Neural cell (in vitro differentiated cells): ENCODE data around the gene BCL6. TPM values are rescaled to one million over a fixed set of nuclear protein-coding genes. Genes with fewer than 3 reads are reported as not detected.

ENCODE experiments used
- H2AFZ ChIP-seq: fragments of 200-600, 300-800 bp; sonication (generic), shearing (Covaris generic); 2 replicates; pipeline ENCODE4 v1.6.0; 2014; ENCODE audit warnings: low read depth, mild to moderate bottlenecking, antibody characterized with exemption, low read length, moderate library complexity
- H3F3A ChIP-seq: fragments of 200-600 bp; shearing (Covaris generic); 2 replicates; pipeline ENCODE4 v1.6.1; 2016; ENCODE audit warnings: mild to moderate bottlenecking, moderate library complexity, mixed read lengths, antibody characterized with exemption, low read length; ENCODE audit not compliant: insufficient read depth, poor library complexity, severe bottlenecking
- H3K27ac ChIP-seq: fragments of 200-600, 300-800 bp; sonication (generic), shearing (Covaris generic); 2 replicates; pipeline ENCODE4 v1.5.1; 2014; ENCODE audit warnings: mild to moderate bottlenecking, low read length, moderate library complexity
- H3K27me3 ChIP-seq: fragments of 300-800, 200-600 bp; sonication (generic), shearing (Covaris generic); 2 replicates; pipeline ENCODE4 v1.6.0; 2014; ENCODE audit warnings: mild to moderate bottlenecking, low read depth, low read length, moderate library complexity; ENCODE audit not compliant: insufficient read depth
- H3K36me3 ChIP-seq: fragments of 300-800, 200-600 bp; sonication (generic), shearing (Covaris generic); 2 replicates; pipeline ENCODE4 v1.5.1; 2014; ENCODE audit warnings: mild to moderate bottlenecking, antibody characterized with exemption, low read length, moderate library complexity; ENCODE audit not compliant: insufficient read depth
- H3K4me2 ChIP-seq: fragments of 300-800, 200-600 bp; sonication (generic), shearing (Covaris generic); 2 replicates; pipeline ENCODE4 v1.6.0; 2014; ENCODE audit warnings: mild to moderate bottlenecking, low read length
- H3K4me3 ChIP-seq: fragments of 300-800, 200-600 bp; sonication (generic), shearing (Covaris generic); 2 replicates; pipeline ENCODE4 v1.5.1; 2014; ENCODE audit warnings: mild to moderate bottlenecking, low read length, moderate library complexity
- H3K79me2 ChIP-seq: fragments of 200-600 bp; shearing (Covaris generic); replicated peaks from 2 replicates; pipeline ENCODE4 v1.6.0; 2014; ENCODE audit warnings: mild to moderate bottlenecking, low read length, moderate library complexity; ENCODE audit not compliant: insufficient read depth
- H3K9ac ChIP-seq: fragments of 300-800, 200-600 bp; sonication (generic), shearing (Covaris generic); 2 replicates; pipeline ENCODE4 v1.6.1; 2016; ENCODE audit warnings: mild to moderate bottlenecking, low read length, mixed read lengths
- H3K9me2 ChIP-seq: fragments of 200-600 bp; shearing (Covaris generic); 2 replicates; pipeline ENCODE4 v1.6.1; 2016; ENCODE audit warnings: mild to moderate bottlenecking, low read length, mixed read lengths; ENCODE audit not compliant: insufficient read depth
- H3K9me3 ChIP-seq: fragments of 200-600, 300-800 bp; sonication (generic), shearing (Covaris generic); 2 replicates; pipeline ENCODE4 v1.6.1; 2016; ENCODE audit warnings: mild to moderate bottlenecking, mixed run types, low read length, moderate library complexity, mixed read lengths
- H4K20me1 ChIP-seq: fragments of 200-600 bp; shearing (Covaris generic); 2 replicates; pipeline ENCODE4 v1.6.1; 2016; ENCODE audit warnings: mild to moderate bottlenecking, mixed run types; ENCODE audit not compliant: insufficient read depth
- CTCF ChIP-seq: fragments of 450-650 bp; IDR thresholded peaks from 2 replicates; pipeline ENCODE4 v1.5.1; 2014; ENCODE audit warnings: antibody characterized with exemption, mild to moderate bottlenecking, moderate library complexity; ENCODE audit not compliant: poor library complexity, severe bottlenecking
- EP300 ChIP-seq: fragments of 450-650 bp; conservative IDR thresholded peaks from 2 replicates; pipeline ENCODE4 v1.6.1; 2014; ENCODE audit warnings: antibody characterized with exemption, mild to moderate bottlenecking, moderate library complexity; ENCODE audit not compliant: poor library complexity, severe bottlenecking
- EZH2 ChIP-seq: fragments of 200-600, 300-800 bp; shearing (Covaris generic), sonication (generic); IDR thresholded peaks from 2 replicates; pipeline ENCODE4 v1.6.1; 2014; ENCODE audit warnings: antibody characterized with exemption, low read length, borderline replicate concordance, mild to moderate bottlenecking; ENCODE audit not compliant: insufficient read depth, poor library complexity, severe bottlenecking
- MXI1 ChIP-seq: fragments of 450-650 bp; conservative IDR thresholded peaks from 2 replicates; pipeline ENCODE4 v1.6.1; 2014; ENCODE audit warnings: antibody characterized with exemption, mild to moderate bottlenecking; ENCODE audit not compliant: poor library complexity, severe bottlenecking
- POLR2AphosphoS5 ChIP-seq: IDR thresholded peaks from 2 replicates; pipeline ENCODE4 v1.6.1; 2012
- RAD21 ChIP-seq: fragments of 450-650 bp; conservative IDR thresholded peaks from 2 replicates; pipeline ENCODE4 v1.6.1; 2014; ENCODE audit warnings: antibody characterized with exemption, mild to moderate bottlenecking, moderate library complexity
- REST ChIP-seq: IDR thresholded peaks from 2 replicates; pipeline ENCODE4 v1.6.1; 2012; ENCODE audit warnings: borderline replicate concordance
- SMC3 ChIP-seq: fragments of 450-650 bp; conservative IDR thresholded peaks from 2 replicates; pipeline ENCODE4 v1.6.1; 2014; ENCODE audit warnings: antibody characterized with exemption, mild to moderate bottlenecking, moderate library complexity; ENCODE audit not compliant: poor library complexity
- TAF1 ChIP-seq: IDR thresholded peaks from 2 replicates; pipeline ENCODE4 v1.6.1; 2012; ENCODE audit warnings: low read depth
- polyA plus RNA-seq: library from polyadenylated mRNA; depleted of rRNA; stranded (reverse); fragments of >200 nt; gene quantifications from 2 replicates; pipeline ENCODE4 v1.2.3, GENCODE V29; 2014

The BCL6 gene
- polyA plus RNA-seq, 1 donor from 2014 or later: 5.2 TPM

- peak; percentile 78 for TF ChIP-seq REST
- no peak for TF ChIP-seq POLR2AphosphoS5
- TF ChIP-seq SMC3: peak; percentile 21
- peak; percentile 51 for TF ChIP-seq TAF1
- peak; percentile 42 for TF ChIP-seq RAD21
Measured at GRCh38 chr3:187744169-187745151, 808 bp downstream of the BCL6 start.

GRCh38 chr3:187743195-187744141, 1.8 kb downstream of the BCL6 start:
- no peaks in the 10 kb centered on the region for H3K9me2 ChIP-seq
- H4K20me1 ChIP-seq: no peaks in the 10 kb centered on the region
- TF ChIP-seq TAF1 (no peak), CTCF (no peak), REST (no peak), MXI1 (no peak), EZH2 (no peak), POLR2AphosphoS5 (no peak), SMC3 (no peak), EP300 (no peak), RAD21 (no peak)
- H3K4me2 ChIP-seq: peak overlapping the region; percentile 62
- peak overlapping the region; percentile 69 for H3K4me3 ChIP-seq
- H3K79me2 ChIP-seq: peaks cover 17% of the 10 kb centered on the region
- no peaks in the 10 kb centered on the region for H3K9me3 ChIP-seq
- H3K9ac ChIP-seq: peak overlapping the region; percentile 85
- peak overlapping the region; percentile 91 for H3K27ac ChIP-seq
- H3F3A ChIP-seq: peaks cover 8% of the 10 kb centered on the region
- peaks cover 32% of the 10 kb centered on the region for H3K27me3 ChIP-seq
- H2AFZ ChIP-seq: no peak overlapping the region
- no peaks in the 10 kb centered on the region for H3K36me3 ChIP-seq

More at GRCh38 chr3:187744169-187745151, 808 bp downstream of the BCL6 start:
- Histone ChIP-seq H2AFZ (peak overlapping the region; percentile 56), H3K27me3 (peaks cover 25% of the 10 kb centered on the region), H4K20me1 (no peaks in the 10 kb centered on the region), H3K79me2 (peaks cover 17% of the 10 kb centered on the region), H3K9me3 (no peaks in the 10 kb centered on the region), H3K9me2 (no peaks in the 10 kb centered on the region), H3K27ac (peak overlapping the region; percentile 91), H3K36me3 (no peaks in the 10 kb centered on the region), H3F3A (peaks cover 8% of the 10 kb centered on the region), H3K4me2 (peak overlapping the region; percentile 62), H3K9ac (peak overlapping the region; percentile 85), H3K4me3 (peak overlapping the region; percentile 69)
